DMS53 treated with DMSO at 0.1 percent for 48 hours (cell line): Measurements from ENCODE around the gene WNK3.
"Not testable (repeated sequence)": the region's sequence is repeated elsewhere in the genome, so short reads cannot be mapped to it uniquely, and the experiment has no call there.

Source experiments
- DNase-seq: peaks from one replicate; lab custom pipeline; 2025; ENCODE audit not compliant: unreplicated experiment; lab: John Stamatoyannopoulos, UW

WNK3 gene

DNA sequence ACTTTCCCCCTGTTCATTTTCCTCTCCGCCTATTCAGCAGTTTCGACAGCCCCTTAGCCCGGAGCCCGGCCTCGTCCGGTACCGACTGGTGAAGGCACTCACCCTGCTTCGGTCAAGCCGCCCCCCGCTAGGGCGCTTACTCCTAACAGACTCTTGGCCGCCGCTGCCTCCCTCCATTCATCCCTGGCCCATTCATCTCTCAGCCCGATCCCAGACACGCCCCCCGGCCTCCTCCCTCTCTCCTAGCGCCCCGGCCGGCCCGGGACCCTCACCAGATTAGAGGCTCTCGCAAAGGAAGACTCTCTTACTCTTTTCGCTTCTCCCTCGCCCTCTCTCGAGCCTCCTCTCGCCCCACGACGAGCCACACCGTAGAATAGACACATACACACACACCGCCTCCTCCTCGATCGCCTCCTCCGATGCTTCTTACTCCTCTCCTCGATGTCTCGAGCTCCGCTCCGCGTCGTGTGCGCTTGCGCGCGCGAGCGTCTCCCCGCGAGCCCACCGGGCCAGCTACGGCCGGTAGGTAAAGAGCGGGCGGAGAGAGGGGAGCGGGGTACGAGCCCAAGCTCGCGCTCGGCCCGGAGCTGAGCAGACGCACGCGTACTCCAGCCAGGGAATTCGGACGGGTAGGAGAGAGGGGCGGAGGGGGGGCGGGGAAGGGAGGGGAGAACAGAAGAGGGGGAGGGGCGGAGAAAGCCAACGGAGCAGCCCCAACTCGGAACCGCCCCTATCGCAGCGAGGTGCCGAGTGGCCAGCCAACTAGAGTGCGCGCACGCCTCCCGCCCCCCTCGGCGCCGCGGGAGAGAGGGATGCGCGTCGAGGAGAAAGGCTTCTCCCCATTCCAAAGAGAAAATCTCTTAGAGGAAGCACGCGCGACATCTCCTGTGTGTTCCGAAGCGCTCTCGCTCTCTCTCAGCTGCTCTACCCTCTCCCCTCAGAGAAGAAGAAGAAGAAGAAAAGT is at the start of gene WNK3:
TSS of gene WNK3 (minus strand) at position 633 of the 964 bp plus-strand sequence.
- peak; percentile 79 for DNase-seq

DNA sequence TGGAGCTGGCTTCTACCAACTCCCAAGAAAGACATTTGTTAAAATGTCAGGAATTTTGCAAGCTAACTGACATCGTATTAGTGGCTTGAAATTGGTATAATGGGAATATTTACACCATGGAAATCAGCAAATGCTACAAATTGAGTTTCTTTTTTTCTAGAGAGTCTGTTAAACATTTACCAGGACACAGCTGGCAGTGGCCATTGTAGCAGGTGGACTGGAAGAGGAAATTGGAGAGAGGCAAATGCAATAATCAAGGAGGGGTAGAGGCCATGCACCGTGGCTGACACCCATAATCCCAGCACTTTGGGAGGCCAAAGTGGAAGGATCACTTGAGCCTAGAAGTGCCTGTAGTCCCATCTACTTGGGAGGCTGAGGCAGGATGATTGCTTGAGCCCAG is 49.4 kb upstream of the WNK3 start:
- peak; percentile 66 for DNase-seq

DNA sequence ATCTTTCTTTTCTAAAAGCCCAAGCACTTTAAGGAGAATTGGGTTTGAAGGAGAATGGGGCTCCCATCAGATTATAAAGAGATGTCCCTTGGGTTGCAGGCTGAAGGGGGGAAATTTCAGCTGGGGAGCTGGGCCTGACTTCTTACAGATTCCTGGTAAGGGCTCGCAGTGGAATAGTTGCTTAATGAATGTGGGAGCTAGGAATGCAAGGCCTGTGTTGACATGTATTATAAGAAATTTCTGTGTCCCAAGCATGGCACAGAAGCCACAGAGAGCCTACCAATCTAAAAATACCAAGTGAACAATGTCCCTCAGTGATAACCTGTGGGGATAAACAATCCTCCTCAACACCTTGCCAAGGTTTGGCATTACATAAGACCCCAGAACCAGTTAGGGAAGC is 39.3 kb upstream of the WNK3 start:
- no peak for DNase-seq

DNA sequence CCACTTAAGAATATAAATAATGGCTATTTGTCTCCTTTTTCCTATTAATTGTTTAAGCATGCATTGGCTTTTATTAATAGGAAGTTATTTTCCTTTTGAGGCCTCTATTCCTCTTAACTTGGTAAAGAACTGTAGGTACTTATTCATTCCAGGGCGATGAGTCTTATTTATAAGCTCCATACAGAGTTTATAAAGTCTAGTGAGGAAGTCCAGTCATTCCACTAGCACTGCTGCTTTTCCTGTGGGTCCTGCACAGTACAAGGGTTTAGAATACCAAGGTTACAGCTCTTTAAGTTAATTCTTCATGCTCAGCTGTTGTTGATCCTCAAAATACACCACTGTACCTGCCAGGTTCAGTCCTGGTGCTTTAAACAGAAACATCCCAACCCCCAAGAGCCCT is 28.5 kb upstream of the WNK3 start:
- DNase-seq = no peak

DNA sequence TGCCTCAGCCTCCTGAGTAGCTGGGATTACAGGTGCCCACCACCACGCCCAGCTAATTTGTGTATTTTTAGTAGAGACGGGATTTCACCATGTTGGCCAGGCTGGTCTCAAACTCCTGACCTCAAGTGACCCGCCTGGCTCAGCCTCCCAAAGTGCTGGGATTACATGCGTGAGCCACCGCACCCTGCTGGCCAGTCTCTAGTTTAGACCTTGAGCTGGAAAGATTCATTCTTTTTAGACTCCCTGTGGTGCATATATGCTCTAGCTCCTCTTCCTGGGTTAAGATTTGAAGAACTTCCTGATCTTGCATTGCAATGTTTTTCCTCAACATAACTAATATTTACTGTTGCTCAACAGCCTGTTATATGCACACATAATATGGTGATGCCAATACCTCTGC is 26.8 kb upstream of the WNK3 start:
- DNase-seq = not testable (repeated sequence)

DNA sequence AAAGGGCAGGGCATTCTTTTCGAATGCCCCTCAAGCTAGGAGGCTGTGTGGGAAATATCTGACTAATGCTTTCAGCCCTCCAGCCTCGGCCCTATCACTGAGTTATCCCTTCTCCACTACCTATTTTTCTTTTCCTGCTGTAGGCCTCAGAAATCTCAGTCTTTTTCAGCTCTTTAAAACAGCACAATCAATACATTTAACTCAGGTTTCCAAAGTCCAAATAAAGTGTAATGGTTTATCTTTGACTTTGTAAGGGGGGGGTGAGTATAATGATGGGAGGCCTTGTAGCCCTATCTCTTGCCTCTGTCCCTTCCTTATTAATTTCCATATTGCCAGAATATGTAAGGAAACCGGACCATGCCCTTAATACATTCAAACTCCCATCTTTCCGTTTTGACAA is 1.6 kb upstream of the WNK3 start:
- DNase-seq = no peak

DNA sequence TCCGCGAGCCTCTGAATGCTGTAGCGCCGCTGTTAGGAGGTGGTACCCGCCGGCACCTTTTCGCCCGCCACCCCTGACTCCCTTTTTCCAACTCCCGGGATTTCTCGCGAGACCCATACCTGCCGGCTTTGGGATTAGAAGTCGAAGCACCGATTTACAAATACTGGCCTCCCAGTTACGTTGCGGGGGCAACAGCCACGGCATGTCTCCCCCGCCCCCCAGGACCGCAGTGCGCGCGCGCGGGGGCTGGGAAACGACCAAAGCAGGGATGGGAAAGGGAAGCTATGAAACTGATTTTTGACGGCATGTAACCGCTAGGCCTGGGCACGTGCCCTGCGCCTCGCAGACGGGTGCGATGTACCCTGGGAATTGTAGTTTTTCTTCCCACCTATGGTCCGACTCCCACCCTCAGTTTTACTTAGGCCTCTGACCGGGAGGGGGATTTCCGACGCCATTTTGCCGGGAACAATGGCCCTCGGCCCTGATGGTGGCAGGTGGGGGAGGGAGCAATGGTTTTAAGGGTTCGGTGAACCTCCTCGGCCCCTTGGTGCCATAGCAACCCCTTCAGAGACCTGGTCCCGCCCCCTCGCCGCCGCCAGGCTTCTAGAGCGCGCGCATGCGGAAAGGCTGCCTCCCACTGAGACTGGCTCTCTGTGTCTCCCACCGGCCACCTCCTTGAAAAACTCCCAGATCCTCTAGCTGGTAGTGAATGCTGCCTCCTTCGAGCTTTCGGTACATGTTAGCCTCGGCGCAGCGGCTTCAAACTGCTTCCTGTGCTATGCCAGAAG is 772 bp upstream of the WNK3 start:
- DNase-seq = peak; percentile 69

DNA sequence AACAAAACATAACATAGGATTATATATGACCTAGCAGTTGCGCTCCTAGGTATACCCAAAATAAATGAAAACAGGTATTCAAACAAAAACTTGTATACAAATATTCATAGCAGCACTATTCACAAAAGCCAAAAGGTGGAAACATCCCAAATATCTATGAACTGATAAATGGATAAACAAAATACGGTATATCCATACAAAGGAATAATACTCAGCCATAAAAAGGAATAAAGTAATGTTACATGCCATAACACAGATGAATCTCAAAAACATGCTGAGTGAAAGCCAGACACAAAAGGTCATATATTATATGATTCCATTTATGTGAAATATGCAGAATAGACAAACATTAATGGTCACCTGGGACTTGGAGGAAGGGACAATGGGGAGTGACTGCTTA is 5.2 kb downstream of the WNK3 start:
- no peak for DNase-seq

DNA sequence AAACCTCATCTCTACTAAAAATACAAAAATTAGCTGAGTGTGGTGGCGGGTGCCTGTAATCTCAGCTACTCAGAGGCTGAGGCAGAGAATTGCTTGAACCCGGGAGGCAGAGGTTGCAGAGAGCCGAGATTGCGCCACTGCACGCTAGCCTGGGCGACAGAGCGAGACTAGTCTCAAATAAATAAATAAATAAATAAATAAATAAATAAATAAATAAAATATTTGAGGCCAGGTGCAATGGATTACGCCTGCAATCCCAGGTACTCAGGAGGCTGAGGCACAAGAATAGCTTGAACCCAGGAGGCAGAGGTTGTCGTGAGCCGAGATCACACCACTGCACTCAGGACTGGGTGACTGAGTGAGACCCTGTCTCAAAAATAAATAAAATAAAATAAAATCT is 20.5 kb downstream of the WNK3 start:
- not testable (repeated sequence) for DNase-seq

DNA sequence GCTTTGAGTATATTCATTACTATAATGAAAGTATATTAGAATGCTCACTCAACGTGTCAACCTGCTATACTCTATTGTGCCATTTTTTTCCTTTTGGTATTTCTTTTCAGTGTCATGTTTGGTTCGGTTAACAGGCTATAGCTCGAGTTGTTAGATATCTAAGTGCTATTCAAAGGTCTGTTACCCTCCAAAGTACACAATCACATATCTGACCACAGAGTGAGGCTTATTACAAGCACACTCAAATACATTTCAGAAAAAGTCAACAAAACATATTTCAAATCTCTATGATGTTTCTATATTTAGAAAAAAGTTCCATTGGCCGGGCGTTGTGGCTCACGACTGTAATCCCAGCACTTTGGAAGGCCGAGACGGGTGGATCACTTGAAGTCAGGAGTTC is 32.8 kb downstream of the WNK3 start:
- no peak for DNase-seq

DNA sequence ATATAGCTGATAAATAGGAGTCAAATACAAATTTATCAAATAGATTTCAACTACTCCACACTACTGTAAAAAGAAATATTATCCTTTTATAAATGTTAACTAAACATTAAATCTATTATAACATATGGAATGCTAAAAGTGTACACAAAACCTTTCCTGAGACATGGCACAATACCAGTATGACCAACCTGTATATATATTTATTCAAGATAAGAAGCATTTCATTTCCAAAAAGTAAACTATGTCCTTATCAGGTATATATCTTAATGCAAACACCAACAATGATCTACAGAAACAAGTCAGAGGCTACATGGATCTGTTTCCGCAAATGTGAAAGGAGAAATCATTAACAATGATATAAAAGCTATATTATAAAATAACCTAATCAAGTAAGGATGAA is 37.8 kb downstream of the WNK3 start:
- DNase-seq = no peak

DNA sequence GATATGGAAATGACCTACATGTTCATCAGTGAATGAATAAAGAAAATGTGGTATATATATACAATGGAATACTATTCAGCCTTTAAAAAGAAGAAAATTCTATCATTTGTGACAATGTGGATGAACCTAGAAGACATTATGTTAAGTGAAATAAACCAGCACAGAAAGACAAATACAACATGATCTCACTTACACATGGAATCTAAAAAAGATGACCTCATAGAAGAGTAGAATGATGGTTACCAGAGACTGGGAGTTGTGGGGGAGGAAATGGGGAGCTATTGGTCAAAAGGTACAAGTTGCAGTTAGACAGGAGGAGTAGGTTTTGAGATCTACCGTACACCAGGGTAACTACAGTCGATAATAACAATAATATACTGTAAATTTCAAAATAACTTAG is 51.5 kb downstream of the WNK3 start:
- DNase-seq = no peak

DNA sequence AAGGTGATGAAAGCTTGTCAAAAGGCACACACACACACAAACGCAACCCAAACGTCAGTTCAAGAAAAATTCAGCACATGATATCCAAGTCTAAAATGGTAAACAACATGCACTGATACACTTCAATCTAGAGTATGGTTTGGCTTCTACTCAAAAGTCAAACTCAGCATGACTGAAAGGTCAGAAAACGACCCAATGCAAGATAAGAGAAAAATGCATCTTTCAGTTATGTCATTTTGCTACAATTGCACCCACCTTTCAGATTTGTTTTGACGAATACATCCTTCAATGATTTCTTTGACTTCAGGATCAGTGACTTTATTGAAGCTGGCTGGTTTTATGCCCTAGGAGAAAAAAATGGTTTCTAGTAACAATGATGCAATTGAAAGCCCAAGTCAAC is 56.3 kb downstream of the WNK3 start:
- DNase-seq = no peak

DNA sequence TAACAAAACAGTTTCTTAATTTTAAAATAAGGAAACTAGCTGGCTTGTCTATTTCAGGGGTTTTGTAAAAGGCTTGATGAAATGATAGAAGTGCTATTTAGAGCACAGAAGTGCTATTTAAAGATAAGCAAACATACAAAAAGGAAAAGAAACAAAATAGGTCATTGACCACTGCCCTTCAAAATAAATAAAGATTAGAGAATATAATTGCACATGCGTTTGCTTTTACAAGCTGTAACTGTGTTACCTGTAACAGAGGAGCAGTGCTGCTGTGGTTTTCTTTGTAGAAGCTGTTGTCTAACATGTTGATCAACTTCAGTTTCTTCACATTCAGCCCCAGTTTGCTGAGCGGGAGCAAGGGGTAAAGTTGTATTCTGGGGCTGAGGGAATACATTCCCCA is 63.5 kb downstream of the WNK3 start:
- DNase-seq = no peak

DNA sequence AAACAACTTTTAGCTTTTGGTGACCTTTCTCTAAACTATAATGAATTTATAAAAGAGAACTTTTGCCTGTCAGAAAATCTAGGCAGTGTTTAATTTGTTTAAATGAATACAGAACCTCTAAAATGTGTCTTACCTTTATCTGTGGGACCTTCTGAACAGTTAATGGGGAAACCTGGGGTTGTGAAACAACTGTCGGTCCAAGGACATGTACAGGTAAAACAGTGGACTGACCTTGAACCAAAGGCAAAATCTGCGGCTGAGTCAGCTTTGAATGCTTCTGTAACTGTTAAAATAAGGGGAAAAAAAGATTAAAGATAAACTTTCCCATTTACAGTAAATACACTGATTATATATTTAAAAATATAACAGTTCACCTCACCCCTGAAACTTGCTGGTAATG is 65.1 kb downstream of the WNK3 start:
- no peak for DNase-seq

DNA sequence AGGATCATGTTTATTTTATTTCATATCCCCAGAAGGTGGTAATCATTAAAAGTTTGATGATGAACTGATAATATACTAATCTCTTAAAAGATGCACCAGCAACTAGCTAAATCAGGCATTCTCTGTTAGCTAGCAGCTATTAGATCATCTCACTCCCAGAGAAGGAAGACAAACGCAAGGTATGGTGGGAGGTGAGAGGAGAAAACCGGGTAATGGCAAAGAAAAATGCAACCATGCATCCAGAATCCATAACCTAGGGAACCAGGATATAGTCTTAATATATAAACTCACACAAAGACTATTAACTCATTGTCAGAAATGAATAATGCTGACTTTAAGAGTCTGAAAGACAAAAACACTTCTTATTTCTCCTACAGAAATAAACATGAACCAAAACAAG is 66.1 kb downstream of the WNK3 start:
- DNase-seq = no peak

DNA sequence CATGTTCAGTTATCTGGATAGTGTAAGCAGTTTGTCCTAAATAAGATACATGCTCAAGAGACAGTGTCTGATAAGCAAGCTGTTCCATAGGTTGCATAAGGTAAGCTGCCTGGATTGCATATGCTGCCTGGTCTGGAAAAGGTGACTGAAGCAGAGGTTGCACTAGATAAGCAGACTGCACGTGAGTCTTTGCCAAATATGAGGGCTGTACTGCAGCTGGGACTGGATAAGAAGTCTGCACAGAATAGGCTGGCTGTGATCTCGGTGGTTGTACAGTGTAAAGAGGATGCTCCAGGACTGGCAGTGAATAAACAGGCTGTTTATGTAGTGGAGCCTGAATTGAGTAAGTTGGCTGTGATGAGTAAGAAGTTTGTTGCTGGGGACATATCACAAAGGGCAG is 68.9 kb downstream of the WNK3 start:
- no peak for DNase-seq

DNA sequence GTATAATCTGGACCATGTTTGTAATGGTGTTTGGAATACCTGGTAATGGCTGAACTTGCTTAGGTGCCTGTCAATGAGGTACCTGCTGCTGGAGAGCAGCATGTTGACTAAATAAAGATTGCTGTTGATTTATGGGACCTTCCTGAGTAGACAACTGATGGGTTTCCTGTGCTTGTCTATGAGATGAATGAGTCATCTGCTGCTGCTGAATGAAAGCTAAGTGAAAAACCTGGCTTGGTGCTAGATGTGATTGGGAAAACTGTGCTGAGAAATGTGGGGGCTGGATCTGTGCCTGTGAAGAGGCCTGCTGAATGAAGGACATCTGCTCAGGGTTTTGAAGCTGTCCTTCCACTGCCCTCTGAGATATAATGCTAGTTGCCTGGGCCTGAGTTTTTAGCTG is 69.6 kb downstream of the WNK3 start:
- peak; percentile 49 for DNase-seq

DNA sequence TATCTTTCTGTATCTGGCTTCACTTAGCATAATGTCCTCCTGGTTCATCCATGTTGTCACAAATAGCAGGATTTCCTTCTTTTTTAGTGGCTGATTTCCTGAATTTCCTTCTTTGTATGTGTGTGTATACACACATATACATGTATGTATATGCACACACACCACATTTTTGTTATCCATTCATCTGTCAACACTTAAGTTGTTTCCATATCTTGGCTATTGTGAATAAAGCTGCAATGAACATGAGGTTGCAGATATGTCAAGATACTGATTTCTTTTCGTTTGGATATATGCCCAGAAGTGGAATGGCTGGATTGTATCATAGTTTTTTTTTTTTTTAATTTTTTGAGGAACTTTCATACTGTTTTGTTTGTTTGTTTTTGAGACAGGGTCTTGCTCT is 76.2 kb downstream of the WNK3 start:
- no peak for DNase-seq

DNA sequence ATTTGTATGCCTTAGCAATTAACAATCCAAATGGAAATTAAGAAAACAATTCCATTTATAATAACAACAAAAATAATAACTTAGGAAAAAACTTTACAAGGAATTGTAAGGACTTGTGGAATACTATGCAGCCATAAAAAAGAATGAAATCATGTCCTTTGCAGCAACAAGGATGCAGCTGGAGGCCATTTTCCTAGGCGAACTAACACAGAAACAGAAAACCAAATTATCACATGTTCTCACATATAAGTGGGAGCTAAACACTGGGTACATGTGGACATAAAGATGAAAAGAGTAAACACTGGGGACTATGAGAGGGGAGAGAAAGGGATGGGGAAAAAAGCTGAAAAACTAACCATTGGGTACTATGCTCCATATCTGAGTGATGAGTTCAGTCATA is 77.4 kb downstream of the WNK3 start:
- DNase-seq = no peak

DNA sequence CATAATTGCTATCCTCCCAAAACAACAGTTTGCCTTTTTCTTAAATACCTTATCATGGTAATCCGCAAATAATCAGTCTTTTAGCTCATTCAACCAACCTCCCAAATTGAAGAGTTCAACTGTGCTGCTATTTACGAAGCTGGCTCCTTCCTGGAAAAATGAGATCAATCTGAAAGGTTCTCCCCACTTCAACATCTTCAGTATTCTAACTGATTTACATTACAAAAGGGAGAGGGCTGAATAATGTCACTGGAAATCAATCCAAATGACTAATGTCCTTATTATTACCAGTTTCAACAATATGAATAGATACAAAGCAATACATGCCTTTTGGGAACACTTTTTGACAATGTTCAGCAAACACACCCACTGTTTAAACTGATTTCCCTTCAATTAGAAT is 86.2 kb downstream of the WNK3 start:
- no peak for DNase-seq

DNA sequence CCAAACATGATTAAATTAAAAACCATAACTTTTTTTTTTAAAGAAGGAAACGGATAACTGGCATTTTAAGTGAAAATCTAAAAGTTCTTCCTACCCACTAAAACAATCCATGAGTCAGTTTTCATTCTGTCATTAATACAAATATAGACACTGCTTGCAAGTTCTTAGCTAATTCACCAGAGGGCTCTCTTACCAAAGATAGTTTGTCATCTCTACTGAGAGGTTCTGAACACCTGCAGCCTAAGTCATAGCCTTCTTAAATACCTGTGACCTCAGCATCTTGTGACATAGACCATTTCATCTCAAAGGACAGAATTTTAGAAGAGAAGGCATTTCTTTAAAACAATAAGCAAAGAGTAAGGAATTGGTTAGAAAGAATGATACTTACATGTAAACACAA is 109.5 kb downstream of the WNK3 start:
- DNase-seq = peak; percentile 50
